ENCODE measurements around the gene INPP5D. TPM values are rescaled to one million over a fixed set of nuclear protein-coding genes. Genes with fewer than 3 reads are reported as not detected.
"Not testable (repeated sequence)": the region's sequence is repeated elsewhere in the genome, so short reads cannot be mapped to it uniquely, and the experiment has no call there.

The INPP5D gene
- total RNA-seq, 1 experiment from 2014 or later = 2.6 TPM

GRCh38 chr2:233063976-233064411, 3.9 kb downstream of the INPP5D start:
- no peaks in the 10 kb centered on the region for H3K27me3 ChIP-seq (replicated peaks)
- DNase-seq (ENCODE audit: low read depth in 1 of 2, low spot score in 2 of 2) = no peak
- no peak overlapping the region for H3K27ac ChIP-seq
- peaks cover 32% of the 10 kb centered on the region for H3K4me1 ChIP-seq (replicated peaks)
- no peak overlapping the region for H3K4me3 ChIP-seq
- H3K9me3 ChIP-seq (replicated peaks) = no peaks in the 10 kb centered on the region
- H3K36me3 ChIP-seq = no peaks in the 10 kb centered on the region

GRCh38 chr2:233064530-233065199, 4.5 kb downstream of the INPP5D start:
- Histone ChIP-seq H3K36me3 (no peaks in the 10 kb centered on the region), H3K4me1 (replicated peaks) (peaks cover 39% of the 10 kb centered on the region), H3K27ac (no peak overlapping the region), H3K4me3 (no peak overlapping the region), H3K9me3 (replicated peaks) (no peaks in the 10 kb centered on the region), H3K27me3 (replicated peaks) (no peaks in the 10 kb centered on the region)
- no peak for DNase-seq (ENCODE audit: low read depth in 1 of 2, low spot score in 2 of 2)

- not testable (repeated sequence) for H3K4me3 ChIP-seq; H3K27ac ChIP-seq; H3K36me3 ChIP-seq; H3K9me3 ChIP-seq (replicated peaks); DNase-seq (ENCODE audit: low read depth in 1 of 2, low spot score in 2 of 2); H3K27me3 ChIP-seq (replicated peaks)
- peaks cover 42% of the 10 kb centered on the region for H3K4me1 ChIP-seq (replicated peaks)
Measured at GRCh38 chr2:233065200-233065589, 5.1 kb downstream of the INPP5D start.

GRCh38 chr2:233065954-233066470, 5.9 kb downstream of the INPP5D start:
- H3K9me3 ChIP-seq (replicated peaks) = no peaks in the 10 kb centered on the region
- no peak overlapping the region for H3K27ac ChIP-seq
- DNase-seq (ENCODE audit: low read depth in 1 of 2, low spot score in 2 of 2) = no peak
- H3K4me1 ChIP-seq (replicated peaks) = peaks cover 42% of the 10 kb centered on the region
- no peak overlapping the region for H3K4me3 ChIP-seq
- no peaks in the 10 kb centered on the region for H3K27me3 ChIP-seq (replicated peaks)
- H3K36me3 ChIP-seq = no peaks in the 10 kb centered on the region

GRCh38 chr2:233068762-233069418, 8.7 kb downstream of the INPP5D start:
- Histone ChIP-seq H3K4me1 (replicated peaks) (peaks cover 38% of the 10 kb centered on the region), H3K27me3 (replicated peaks) (no peaks in the 10 kb centered on the region), H3K4me3 (no peak overlapping the region), H3K36me3 (no peaks in the 10 kb centered on the region), H3K27ac (no peak overlapping the region), H3K9me3 (replicated peaks) (peaks cover 3% of the 10 kb centered on the region; the same call in 1 of the 2 replicates)
- DNase-seq (ENCODE audit: low read depth in 1 of 2, low spot score in 2 of 2) = peak; percentile 31 to 36

GRCh38 chr2:233072838-233073237, 12.7 kb downstream of the INPP5D start:
- Histone ChIP-seq H3K4me3 (no peak overlapping the region), H3K27me3 (replicated peaks) (no peaks in the 10 kb centered on the region), H3K9me3 (replicated peaks) (peaks cover 3% of the 10 kb centered on the region; the same call in 1 of the 2 replicates), H3K27ac (no peak overlapping the region), H3K36me3 (no peaks in the 10 kb centered on the region), H3K4me1 (replicated peaks) (peaks cover 22% of the 10 kb centered on the region)
- DNase-seq (ENCODE audit: low read depth in 1 of 2, low spot score in 2 of 2) = no peak

- no peak overlapping the region for H3K27ac ChIP-seq
- no peak for DNase-seq (ENCODE audit: low read depth in 1 of 2, low spot score in 2 of 2)
- H3K27me3 ChIP-seq (replicated peaks) = no peaks in the 10 kb centered on the region
- H3K36me3 ChIP-seq = no peaks in the 10 kb centered on the region
- H3K4me1 ChIP-seq (replicated peaks) = peaks cover 9% of the 10 kb centered on the region
- peaks cover 3% of the 10 kb centered on the region; the same call in 1 of the 2 replicates for H3K9me3 ChIP-seq (replicated peaks)
- no peak overlapping the region for H3K4me3 ChIP-seq
Measured at GRCh38 chr2:233074106-233074505, 14.0 kb downstream of the INPP5D start.

- Histone ChIP-seq H3K9me3 (replicated peaks) (peaks cover 3% of the 10 kb centered on the region; the same call in 1 of the 2 replicates), H3K4me3 (no peak overlapping the region), H3K36me3 (no peaks in the 10 kb centered on the region), H3K27ac (no peak overlapping the region), H3K27me3 (replicated peaks) (no peaks in the 10 kb centered on the region), H3K4me1 (replicated peaks) (no peaks in the 10 kb centered on the region)
- no peak for DNase-seq (ENCODE audit: low read depth in 1 of 2, low spot score in 2 of 2)
Measured at GRCh38 chr2:233075141-233075965, 15.2 kb downstream of the INPP5D start.

GRCh38 chr2:233075966-233076339, 15.8 kb downstream of the INPP5D start:
- Histone ChIP-seq H3K9me3 (replicated peaks) (peaks cover 3% of the 10 kb centered on the region; the same call in 1 of the 2 replicates), H3K27ac (no peak overlapping the region), H3K4me3 (no peak overlapping the region), H3K27me3 (replicated peaks) (no peaks in the 10 kb centered on the region), H3K36me3 (no peaks in the 10 kb centered on the region), H3K4me1 (replicated peaks) (no peaks in the 10 kb centered on the region)
- DNase-seq (ENCODE audit: low read depth in 1 of 2, low spot score in 2 of 2) = no peak

- Histone ChIP-seq H3K36me3 (no peaks in the 10 kb centered on the region), H3K4me3 (no peak overlapping the region), H3K27me3 (replicated peaks) (no peaks in the 10 kb centered on the region), H3K9me3 (replicated peaks) (peaks cover 3% of the 10 kb centered on the region; the same call in 1 of the 2 replicates), H3K27ac (no peak overlapping the region), H3K4me1 (replicated peaks) (no peaks in the 10 kb centered on the region)
- no peak for DNase-seq (ENCODE audit: low read depth in 1 of 2, low spot score in 2 of 2)
Measured at GRCh38 chr2:233076749-233077148, 16.6 kb downstream of the INPP5D start.

- Histone ChIP-seq H3K27ac (no peak overlapping the region), H3K36me3 (no peaks in the 10 kb centered on the region), H3K27me3 (replicated peaks) (no peaks in the 10 kb centered on the region), H3K4me3 (no peak overlapping the region), H3K9me3 (replicated peaks) (no peaks in the 10 kb centered on the region), H3K4me1 (replicated peaks) (peaks cover 3% of the 10 kb centered on the region)
- DNase-seq (ENCODE audit: low read depth in 1 of 2, low spot score in 2 of 2) = no peak
Measured at GRCh38 chr2:233079473-233079877, 19.3 kb downstream of the INPP5D start.

GRCh38 chr2:233079953-233080835, 20.1 kb downstream of the INPP5D start:
- Histone ChIP-seq H3K4me3 (no peak overlapping the region), H3K4me1 (replicated peaks) (peaks cover 6% of the 10 kb centered on the region), H3K27me3 (replicated peaks) (no peaks in the 10 kb centered on the region), H3K9me3 (replicated peaks) (no peaks in the 10 kb centered on the region), H3K27ac (no peak overlapping the region), H3K36me3 (no peaks in the 10 kb centered on the region)
- no peak for DNase-seq (ENCODE audit: low read depth in 1 of 2, low spot score in 2 of 2)

- peaks cover 6% of the 10 kb centered on the region for H3K4me1 ChIP-seq (replicated peaks)
- no peak overlapping the region for H3K27ac ChIP-seq
- H3K27me3 ChIP-seq (replicated peaks) = no peaks in the 10 kb centered on the region
- H3K9me3 ChIP-seq (replicated peaks) = no peaks in the 10 kb centered on the region
- no peak overlapping the region for H3K4me3 ChIP-seq
- no peak for DNase-seq (ENCODE audit: low read depth in 1 of 2, low spot score in 2 of 2)
- no peaks in the 10 kb centered on the region for H3K36me3 ChIP-seq
Measured at GRCh38 chr2:233080836-233081229, 20.7 kb downstream of the INPP5D start.
